ENCODE measurements around the gene SALL2.
"Not testable (repeated sequence)": the region's sequence is repeated elsewhere in the genome, so short reads cannot be mapped to it uniquely, and the experiment has no call there.

The SALL2 gene

GRCh38 chr14:21556378-21557083, 30.4 kb upstream of the SALL2 start:
- Histone ChIP-seq H3K27me3 (replicated peaks) (no peaks in the 10 kb centered on the region), H3K27ac (no peak overlapping the region), H3K4me3 (ENCODE audit: low read depth, low read length) (no peak overlapping the region), H3K36me3 (replicated peaks) (no peaks in the 10 kb centered on the region)
- in situ Hi-C loops (cut with HindIII; ENCODE audit: low pct_ligation_motif_present, low sequenced_read_pairs), result no loop called here
- DNase-seq, result no peak
- TF ChIP-seq, protein P1, sequence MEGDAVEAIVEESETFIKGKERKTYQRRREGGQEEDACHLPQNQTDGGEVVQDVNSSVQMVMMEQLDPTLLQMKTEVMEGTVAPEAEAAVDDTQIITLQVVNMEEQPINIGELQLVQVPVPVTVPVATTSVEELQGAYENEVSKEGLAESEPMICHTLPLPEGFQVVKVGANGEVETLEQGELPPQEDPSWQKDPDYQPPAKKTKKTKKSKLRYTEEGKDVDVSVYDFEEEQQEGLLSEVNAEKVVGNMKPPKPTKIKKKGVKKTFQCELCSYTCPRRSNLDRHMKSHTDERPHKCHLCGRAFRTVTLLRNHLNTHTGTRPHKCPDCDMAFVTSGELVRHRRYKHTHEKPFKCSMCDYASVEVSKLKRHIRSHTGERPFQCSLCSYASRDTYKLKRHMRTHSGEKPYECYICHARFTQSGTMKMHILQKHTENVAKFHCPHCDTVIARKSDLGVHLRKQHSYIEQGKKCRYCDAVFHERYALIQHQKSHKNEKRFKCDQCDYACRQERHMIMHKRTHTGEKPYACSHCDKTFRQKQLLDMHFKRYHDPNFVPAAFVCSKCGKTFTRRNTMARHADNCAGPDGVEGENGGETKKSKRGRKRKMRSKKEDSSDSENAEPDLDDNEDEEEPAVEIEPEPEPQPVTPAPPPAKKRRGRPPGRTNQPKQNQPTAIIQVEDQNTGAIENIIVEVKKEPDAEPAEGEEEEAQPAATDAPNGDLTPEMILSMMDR (IDR thresholded peaks at IDR 0.05; ENCODE audit: low read depth, low read length, missing control alignments), result no peak

DNA sequence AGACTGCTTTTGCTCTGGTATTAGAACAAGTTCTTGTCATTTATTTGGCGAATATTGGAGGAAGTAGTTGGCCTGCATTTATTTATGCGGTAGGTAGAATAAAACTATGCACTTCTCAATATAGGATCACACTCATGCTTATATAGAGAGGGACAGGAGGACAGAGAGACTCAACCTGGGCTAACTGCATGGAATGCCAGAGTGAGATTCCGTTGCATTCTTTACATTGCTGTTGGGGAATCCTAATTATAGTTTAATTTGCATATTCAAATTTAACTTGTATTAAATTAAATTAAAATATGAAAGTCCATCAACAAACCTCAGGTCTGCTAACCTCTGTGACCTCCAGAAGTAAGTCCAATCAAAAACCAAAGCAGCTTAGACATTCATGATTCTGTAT, 27.1 kb upstream of the SALL2 start:
- no peak for DNase-seq
- Histone ChIP-seq H3K4me3 (ENCODE audit: low read depth, low read length) (no peak overlapping the region), H3K27me3 (replicated peaks) (no peaks in the 10 kb centered on the region), H3K27ac (no peak overlapping the region), H3K36me3 (replicated peaks) (no peaks in the 10 kb centered on the region)
- in situ Hi-C loops (cut with HindIII; ENCODE audit: low pct_ligation_motif_present, low sequenced_read_pairs), result no loop called here
- TF ChIP-seq, protein P1 (IDR thresholded peaks at IDR 0.05; ENCODE audit: low read depth, low read length, missing control alignments), result no peak

DNA sequence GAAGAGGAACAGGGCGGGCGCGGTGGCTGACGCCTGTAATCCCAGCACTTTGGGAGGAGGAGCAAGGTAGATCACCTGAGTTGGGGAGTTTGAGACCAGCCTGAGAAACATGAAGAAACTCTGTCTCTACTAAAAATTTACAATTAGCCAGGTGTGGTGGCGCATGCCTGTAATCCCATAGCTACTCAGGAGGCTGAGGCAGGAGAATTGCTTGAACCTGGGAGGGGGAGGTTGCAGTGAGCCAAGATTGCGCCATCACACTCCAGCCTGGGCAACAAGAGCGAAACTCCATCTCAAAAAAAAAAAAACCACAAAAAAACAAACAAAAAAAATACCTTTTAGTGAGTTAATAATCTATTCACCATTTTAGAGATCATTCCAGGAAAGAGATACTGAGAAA, 18.4 kb upstream of the SALL2 start:
- H3K4me3 ChIP-seq (ENCODE audit: low read depth, low read length); H3K27me3 ChIP-seq (replicated peaks); H3K27ac ChIP-seq; DNase-seq; in situ Hi-C loops (cut with HindIII; ENCODE audit: low pct_ligation_motif_present, low sequenced_read_pairs); H3K36me3 ChIP-seq (replicated peaks): not testable (repeated sequence)

DNA sequence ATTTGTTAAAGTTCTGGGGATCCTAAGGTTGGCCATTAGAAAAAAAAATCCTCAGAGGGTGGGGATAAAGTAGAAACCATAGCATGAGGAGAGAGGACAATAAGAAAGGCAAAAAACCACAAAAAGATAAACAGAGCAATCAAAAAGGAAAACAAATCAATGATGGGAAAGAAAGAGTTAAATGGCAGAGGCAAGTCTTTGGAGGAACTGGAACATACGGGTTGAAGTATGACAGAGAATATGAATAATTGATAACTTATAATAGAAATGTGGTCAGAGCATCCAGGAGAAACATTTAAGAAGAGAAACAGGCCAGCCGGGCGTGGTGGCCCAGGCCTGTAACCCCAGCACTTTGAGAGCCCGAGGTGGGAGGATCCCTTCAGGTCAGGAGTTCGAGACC, 17.8 kb upstream of the SALL2 start:
- Histone ChIP-seq H3K27me3 (replicated peaks) (no peaks in the 10 kb centered on the region), H3K4me3 (ENCODE audit: low read depth, low read length) (no peak overlapping the region), H3K36me3 (replicated peaks) (no peaks in the 10 kb centered on the region), H3K27ac (no peak overlapping the region)
- in situ Hi-C loops (cut with HindIII; ENCODE audit: low pct_ligation_motif_present, low sequenced_read_pairs), result no loop called here
- DNase-seq, result no peak
- TF ChIP-seq, protein P1 (IDR thresholded peaks at IDR 0.05; ENCODE audit: low read depth, low read length, missing control alignments), result no peak

DNA sequence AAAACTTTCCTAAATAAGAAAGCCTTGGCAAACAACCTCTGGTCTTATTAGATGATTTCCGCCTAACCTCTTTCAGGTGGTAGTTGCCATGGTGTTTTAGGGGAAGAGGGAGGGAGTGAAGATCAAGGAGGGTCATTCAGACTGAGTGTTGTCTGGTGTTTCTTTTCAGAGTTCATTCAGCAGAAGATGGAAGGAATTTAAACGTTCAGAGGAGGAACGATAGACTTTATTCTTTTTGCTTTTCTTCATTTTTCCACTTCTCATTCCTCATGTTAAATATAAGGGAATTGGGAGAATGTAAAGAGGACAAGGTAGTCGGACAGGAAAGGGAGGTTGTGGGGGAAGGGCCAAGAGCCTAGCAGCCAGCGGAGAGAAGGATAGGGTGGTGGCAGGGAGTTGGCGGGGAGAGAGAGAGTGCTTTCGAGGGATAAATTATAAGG, 17.4 kb upstream of the SALL2 start:
- no peaks in the 10 kb centered on the region for H3K27me3 ChIP-seq (replicated peaks)
- in situ Hi-C loops (cut with HindIII; ENCODE audit: low pct_ligation_motif_present, low sequenced_read_pairs), result no loop called here
- TF ChIP-seq, protein P1 (IDR thresholded peaks at IDR 0.05; ENCODE audit: low read depth, low read length, missing control alignments), result no peak
- H3K4me3 ChIP-seq (ENCODE audit: low read depth, low read length), result no peak overlapping the region
- no peaks in the 10 kb centered on the region for H3K36me3 ChIP-seq (replicated peaks)
- no peak for DNase-seq
- H3K27ac ChIP-seq, result no peak overlapping the region

DNA sequence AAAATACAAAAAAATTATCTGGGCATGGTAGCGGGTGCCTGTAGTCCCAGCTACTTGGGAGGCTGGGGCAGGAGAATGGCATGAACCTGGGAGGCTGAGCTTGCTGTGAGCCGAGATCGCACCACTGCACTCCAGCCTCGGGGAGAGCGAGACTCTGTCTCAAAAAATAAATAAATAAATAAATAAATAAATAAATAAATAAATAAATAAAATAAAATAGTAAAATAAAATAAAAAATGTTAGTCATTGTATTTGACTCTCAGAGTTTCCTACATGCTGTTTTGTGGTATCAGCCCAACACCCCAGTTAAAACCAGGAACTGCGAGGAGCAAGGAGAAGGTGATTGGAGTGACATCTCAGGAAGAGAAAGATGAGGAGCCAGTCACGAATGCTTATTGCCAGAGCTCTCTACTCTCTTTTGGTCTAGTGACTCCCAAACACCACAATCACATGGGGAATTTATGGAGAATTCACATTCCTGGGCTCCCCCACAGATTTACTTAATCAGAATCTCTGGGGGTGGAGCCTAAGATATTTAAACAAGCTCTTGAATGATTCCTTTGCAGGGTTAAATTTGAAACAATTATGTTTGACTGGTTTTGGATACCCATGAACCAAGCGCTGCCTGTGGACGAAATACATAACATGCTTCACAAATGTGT, 15.4 kb upstream of the SALL2 start:
- H3K27ac ChIP-seq, result no peak overlapping the region
- H3K4me3 ChIP-seq (ENCODE audit: low read depth, low read length), result no peak overlapping the region
- in situ Hi-C loops (cut with HindIII; ENCODE audit: low pct_ligation_motif_present, low sequenced_read_pairs), result no loop called here
- H3K36me3 ChIP-seq (replicated peaks), result no peaks in the 10 kb centered on the region
- peaks cover 9% of the 10 kb centered on the region for H3K27me3 ChIP-seq (replicated peaks)
- TF ChIP-seq, protein P1 (IDR thresholded peaks at IDR 0.05; ENCODE audit: low read depth, low read length, missing control alignments), result no peak
- DNase-seq, result no peak
